ENCODE measurements around the gene DCLK2.

DNA sequence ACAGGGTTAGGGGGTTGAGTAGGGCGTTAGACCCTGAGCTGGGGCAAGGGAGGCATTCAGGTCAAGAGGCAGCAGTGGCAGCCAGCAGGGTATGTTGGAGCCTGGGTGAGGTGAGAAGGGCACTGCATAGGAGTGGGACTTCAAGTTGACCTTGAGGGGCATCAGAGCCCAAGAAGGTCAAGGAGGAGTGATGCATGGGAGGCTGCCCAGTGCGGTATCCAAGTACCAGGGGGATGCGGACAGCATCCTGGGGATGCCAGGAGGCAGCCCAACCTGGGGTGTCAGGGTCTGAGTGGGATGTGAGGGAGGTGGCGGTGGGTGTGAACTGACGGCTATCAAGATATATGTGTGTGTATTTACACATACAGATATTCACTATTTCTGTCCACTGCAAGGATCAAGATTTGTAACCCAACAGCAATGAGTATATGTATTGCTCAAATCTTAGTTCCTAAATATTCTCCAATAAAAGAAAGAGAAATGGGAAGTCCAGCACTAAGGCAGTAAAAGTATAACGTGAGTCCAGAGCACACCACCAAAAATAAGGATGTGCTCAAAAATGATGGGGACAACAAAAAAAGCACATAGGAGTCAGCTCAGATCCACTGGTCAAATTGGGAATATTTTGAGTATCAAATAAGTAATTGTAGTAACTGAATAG is 9.8 kb upstream of the DCLK2 start:
- TF ChIP-seq, protein P1, sequence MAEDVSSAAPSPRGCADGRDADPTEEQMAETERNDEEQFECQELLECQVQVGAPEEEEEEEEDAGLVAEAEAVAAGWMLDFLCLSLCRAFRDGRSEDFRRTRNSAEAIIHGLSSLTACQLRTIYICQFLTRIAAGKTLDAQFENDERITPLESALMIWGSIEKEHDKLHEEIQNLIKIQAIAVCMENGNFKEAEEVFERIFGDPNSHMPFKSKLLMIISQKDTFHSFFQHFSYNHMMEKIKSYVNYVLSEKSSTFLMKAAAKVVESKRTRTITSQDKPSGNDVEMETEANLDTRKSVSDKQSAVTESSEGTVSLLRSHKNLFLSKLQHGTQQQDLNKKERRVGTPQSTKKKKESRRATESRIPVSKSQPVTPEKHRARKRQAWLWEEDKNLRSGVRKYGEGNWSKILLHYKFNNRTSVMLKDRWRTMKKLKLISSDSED (CRISPR knock-in tag; IDR thresholded peaks at IDR 0.05), result no peak
- TF ChIP-seq ZNF83 (CRISPR knock-in tag; IDR thresholded peaks at IDR 0.05; ENCODE audit: borderline replicate concordance) (no peak), ZNF362 (CRISPR knock-in tag; IDR thresholded peaks at IDR 0.05; ENCODE audit: borderline replicate concordance) (no peak), CREB1 (IDR thresholded peaks at IDR 0.05) (no peak), CREB1 (CRISPR knock-in tag; IDR thresholded peaks at IDR 0.05) (no peak), ARNT (IDR thresholded peaks at IDR 0.05) (no peak), PREB (CRISPR knock-in tag; IDR thresholded peaks at IDR 0.05) (no peak), PBX3 (CRISPR knock-in tag; IDR thresholded peaks at IDR 0.05; ENCODE audit: borderline replicate concordance) (no peak)
- TF ChIP-seq, protein P2, sequence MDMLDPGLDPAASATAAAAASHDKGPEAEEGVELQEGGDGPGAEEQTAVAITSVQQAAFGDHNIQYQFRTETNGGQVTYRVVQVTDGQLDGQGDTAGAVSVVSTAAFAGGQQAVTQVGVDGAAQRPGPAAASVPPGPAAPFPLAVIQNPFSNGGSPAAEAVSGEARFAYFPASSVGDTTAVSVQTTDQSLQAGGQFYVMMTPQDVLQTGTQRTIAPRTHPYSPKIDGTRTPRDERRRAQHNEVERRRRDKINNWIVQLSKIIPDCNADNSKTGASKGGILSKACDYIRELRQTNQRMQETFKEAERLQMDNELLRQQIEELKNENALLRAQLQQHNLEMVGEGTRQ (IDR thresholded peaks at IDR 0.05; ENCODE audit: low read depth, low read length), result no peak
- TF ChIP-seq, protein P2 (CRISPR knock-in tag; IDR thresholded peaks at IDR 0.05; ENCODE audit: borderline replicate concordance), result no peak
